Measurements from ENCODE around the gene ASTN2. TPM values are rescaled to one million over a fixed set of nuclear protein-coding genes. Genes with fewer than 3 reads are reported as not detected.

The ASTN2 gene
- total RNA-seq, 1 experiment from 2014 or later = 4.8 TPM

DNA sequence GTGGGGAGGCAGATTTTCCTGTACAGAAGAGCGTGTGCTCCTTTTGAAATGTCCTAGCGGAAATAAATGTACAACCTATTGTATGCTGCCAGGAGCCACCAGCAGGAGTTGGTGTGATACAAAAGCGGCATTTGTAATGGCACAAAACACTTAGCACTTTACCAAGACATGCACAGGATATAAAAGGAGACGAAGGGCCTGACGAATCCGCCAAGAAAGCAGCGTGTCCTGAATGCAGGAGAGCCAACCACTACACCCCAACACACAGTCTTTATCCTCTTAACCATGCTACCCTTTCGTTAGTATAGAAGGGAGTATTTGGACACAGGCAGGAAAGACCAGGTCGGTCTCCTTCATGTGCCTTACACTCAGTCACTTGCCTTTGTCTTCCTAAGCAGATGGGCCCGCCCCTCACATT, 509.7 kb downstream of the ASTN2 start:
- H3K27ac ChIP-seq (ENCODE audit: low read depth, low read length) = no peak overlapping the region
- ATAC-seq (no peak), DNase-seq (ENCODE audit: low read depth, low spot score) (no peak)
- no TSS peak for BruUV-seq (replicated peaks)
- H3K9me2 ChIP-seq (ENCODE audit: insufficient read depth) = no peaks in the 10 kb centered on the region
- H3K4me2 ChIP-seq (ENCODE audit: low read length) = no peak overlapping the region
- no peaks in the 10 kb centered on the region for H3K79me2 ChIP-seq (ENCODE audit: insufficient read depth, low read length)
- CTCF ChIA-PET = no interaction called here
- peaks cover 26% of the 10 kb centered on the region for H3K27me3 ChIP-seq (ENCODE audit: insufficient read depth, low read length)
- TF ChIP-seq ATF3 (IDR thresholded peaks at IDR 0.05) (no peak), SRF (IDR thresholded peaks at IDR 0.05; ENCODE audit: low read depth) (no peak), TCF7L2 (IDR thresholded peaks at IDR 0.05; ENCODE audit: borderline replicate concordance, extremely low read depth, insufficient read depth, insufficient read length) (no peak), POLR2AphosphoS5 (IDR thresholded peaks at IDR 0.05; ENCODE audit: low read depth, low read length) (no peak), CEBPB (IDR thresholded peaks at IDR 0.05; ENCODE audit: low read depth) (no peak), EGR1 (IDR thresholded peaks at IDR 0.05; ENCODE audit: low read depth) (no peak), CTCF (IDR thresholded peaks at IDR 0.05 in 2 of 3, conservative IDR thresholded peaks at IDR 0.05 in 1 of 3; ENCODE audit: borderline replicate concordance in 1 of 3, insufficient read depth in 1 of 3, low read depth in 2 of 3, low read length in 2 of 3) (no peak), FOSL1 (IDR thresholded peaks at IDR 0.05; ENCODE audit: low read depth) (no peak)
- TF ChIP-seq, protein P1, sequence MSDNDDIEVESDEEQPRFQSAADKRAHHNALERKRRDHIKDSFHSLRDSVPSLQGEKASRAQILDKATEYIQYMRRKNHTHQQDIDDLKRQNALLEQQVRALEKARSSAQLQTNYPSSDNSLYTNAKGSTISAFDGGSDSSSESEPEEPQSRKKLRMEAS (IDR thresholded peaks at IDR 0.05) = no peak
- TF ChIP-seq, protein P2, sequence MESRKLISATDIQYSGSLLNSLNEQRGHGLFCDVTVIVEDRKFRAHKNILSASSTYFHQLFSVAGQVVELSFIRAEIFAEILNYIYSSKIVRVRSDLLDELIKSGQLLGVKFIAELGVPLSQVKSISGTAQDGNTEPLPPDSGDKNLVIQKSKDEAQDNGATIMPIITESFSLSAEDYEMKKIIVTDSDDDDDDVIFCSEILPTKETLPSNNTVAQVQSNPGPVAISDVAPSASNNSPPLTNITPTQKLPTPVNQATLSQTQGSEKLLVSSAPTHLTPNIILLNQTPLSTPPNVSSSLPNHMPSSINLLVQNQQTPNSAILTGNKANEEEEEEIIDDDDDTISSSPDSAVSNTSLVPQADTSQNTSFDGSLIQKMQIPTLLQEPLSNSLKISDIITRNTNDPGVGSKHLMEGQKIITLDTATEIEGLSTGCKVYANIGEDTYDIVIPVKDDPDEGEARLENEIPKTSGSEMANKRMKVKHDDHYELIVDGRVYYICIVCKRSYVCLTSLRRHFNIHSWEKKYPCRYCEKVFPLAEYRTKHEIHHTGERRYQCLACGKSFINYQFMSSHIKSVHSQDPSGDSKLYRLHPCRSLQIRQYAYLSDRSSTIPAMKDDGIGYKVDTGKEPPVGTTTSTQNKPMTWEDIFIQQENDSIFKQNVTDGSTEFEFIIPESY (IDR thresholded peaks at IDR 0.05; ENCODE audit: extremely low read depth, insufficient replicate concordance, low read length) = no peak
- 0 out of 4 replicates have a peak, but pooled peaks cover 0 to 4% of the 10 kb centered on the region in 2 experiments for H3K9me3 ChIP-seq (ENCODE audit: control insufficient read depth in 1 of 2, insufficient read depth in 1 of 2, low read depth in 1 of 2, low read length in 2 of 2)
- no peak overlapping the region for H3K4me3 ChIP-seq (replicated peaks in 1 of 2; ENCODE audit: low read depth in 1 of 2, low read length in 2 of 2)
- POLR2A ChIA-PET = no interaction called here
- no peaks in the 10 kb centered on the region for H3K4me1 ChIP-seq (ENCODE audit: control insufficient read depth in 1 of 2, insufficient read depth in 2 of 2, low read length in 2 of 2)
- no peaks in the 10 kb centered on the region for H4K20me1 ChIP-seq (ENCODE audit: insufficient read depth)
- no peaks in the 10 kb centered on the region for H3K36me3 ChIP-seq (ENCODE audit: control insufficient read depth in 1 of 2, insufficient read depth in 2 of 2, low read length in 2 of 2)
- intact Hi-C loops (cut with micrococcal nuclease) = no loop called here
- no peak overlapping the region for H3K9ac ChIP-seq (ENCODE audit: low read length)
- RAD21 ChIA-PET (ENCODE audit: low non-redundant PET in 1 of 2, low total read pairs in 2 of 2, uncharacterized antibody in 2 of 2, unreplicated experiment in 2 of 2) = no interaction called here
- H2AFZ ChIP-seq (ENCODE audit: low read depth, low read length, poor library complexity, severe bottlenecking) = no peak overlapping the region
